ENCODE data around the gene TRMT61A. TPM values are rescaled to one million over a fixed set of nuclear protein-coding genes. Genes with fewer than 3 reads are reported as not detected.

The TRMT61A gene
- total and polyA plus RNA-seq, 9 of the 15 experiments (the other 6 are each of a cell fraction or from before 2014, with no cell fraction given), result 0.10 to 24.8 (median 5.1) TPM

DNA sequence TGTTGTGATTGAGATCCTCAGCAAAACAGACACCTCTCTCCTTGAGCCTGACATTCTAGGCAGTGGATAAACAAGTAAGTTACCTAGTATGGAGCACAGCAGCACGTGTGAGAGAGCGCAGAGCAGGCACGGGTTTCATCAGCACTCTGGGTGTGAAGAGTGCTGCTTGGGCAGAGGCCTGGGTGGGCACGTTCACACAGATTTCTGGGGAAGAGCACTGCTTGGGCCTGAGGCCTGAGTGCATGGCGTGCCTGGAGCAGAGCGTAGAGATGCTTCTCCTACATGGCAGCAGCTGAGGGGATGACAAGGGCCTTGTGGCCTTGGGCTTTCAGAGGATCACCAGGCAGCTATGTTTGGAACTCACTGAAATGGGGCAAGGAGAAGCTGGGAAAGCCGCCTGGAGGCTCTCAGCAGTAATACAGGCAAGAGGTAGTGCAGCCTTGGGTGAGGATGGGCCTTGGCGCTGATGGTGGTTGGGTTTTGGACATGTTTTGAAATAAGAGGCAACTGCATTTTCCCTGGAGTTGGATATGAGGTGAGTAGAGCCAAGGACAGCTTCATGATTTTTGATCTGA is 23.9 kb upstream of the TRMT61A start:
- no peak overlapping the region for H2AFZ ChIP-seq (ENCODE audit: low read depth, low read length)
- WGBS (ENCODE audit: insufficient coverage, low coverage, missing lambda C conversion rate), result 80% methylated on average over 7 of the region's 8 CpGs
- TF ChIP-seq ZNF174 (CRISPR knock-in tag; IDR thresholded peaks at IDR 0.05) (no peak), ZNF586 (CRISPR knock-in tag; conservative IDR thresholded peaks at IDR 0.05) (no peak), ZNF311 (CRISPR knock-in tag; IDR thresholded peaks at IDR 0.05) (no peak), HNRNPLL (IDR thresholded peaks at IDR 0.05; ENCODE audit: low read depth, low read length, poor library complexity, severe bottlenecking) (no peak), SP2 (IDR thresholded peaks at IDR 0.05; ENCODE audit: extremely low read depth, low read depth, low read length, poor library complexity, severe bottlenecking) (no peak), CCAR2 (IDR thresholded peaks at IDR 0.05; ENCODE audit: low read depth, low read length) (no peak), HNRNPH1 (optimal IDR thresholded peaks at IDR 0.05; ENCODE audit: low read depth, low read length) (no peak), MYBL2 (IDR thresholded peaks at IDR 0.05; ENCODE audit: low read depth) (no peak), MYBL2 (CRISPR knock-in tag; IDR thresholded peaks at IDR 0.05; ENCODE audit: borderline replicate concordance) (no peak), PHF20 (IDR thresholded peaks at IDR 0.05; ENCODE audit: partially characterized antibody) (no peak), IFI16 (CRISPR knock-in tag; IDR thresholded peaks at IDR 0.05) (no peak), ZNF699 (CRISPR knock-in tag; IDR thresholded peaks at IDR 0.05; ENCODE audit: insufficient replicate concordance) (no peak), ZSCAN32 (CRISPR knock-in tag; IDR thresholded peaks at IDR 0.05) (no peak), GABPA (tag; conservative IDR thresholded peaks at IDR 0.05; ENCODE audit: low read depth) (no peak), ESRRB (CRISPR knock-in tag; IDR thresholded peaks at IDR 0.05; ENCODE audit: borderline replicate concordance) (no peak), SRSF1 (IDR thresholded peaks at IDR 0.05; ENCODE audit: low read depth, low read length) (no peak), CCNT2 (IDR thresholded peaks at IDR 0.05; ENCODE audit: borderline replicate concordance, extremely low read depth, insufficient read length, low read depth, low read length) (no peak), HSF4 (CRISPR knock-in tag; IDR thresholded peaks at IDR 0.05; ENCODE audit: borderline replicate concordance) (no peak), ZNF175 (CRISPR knock-in tag; IDR thresholded peaks at IDR 0.05; ENCODE audit: low read depth) (no peak)
- TF ChIP-seq, protein P1, sequence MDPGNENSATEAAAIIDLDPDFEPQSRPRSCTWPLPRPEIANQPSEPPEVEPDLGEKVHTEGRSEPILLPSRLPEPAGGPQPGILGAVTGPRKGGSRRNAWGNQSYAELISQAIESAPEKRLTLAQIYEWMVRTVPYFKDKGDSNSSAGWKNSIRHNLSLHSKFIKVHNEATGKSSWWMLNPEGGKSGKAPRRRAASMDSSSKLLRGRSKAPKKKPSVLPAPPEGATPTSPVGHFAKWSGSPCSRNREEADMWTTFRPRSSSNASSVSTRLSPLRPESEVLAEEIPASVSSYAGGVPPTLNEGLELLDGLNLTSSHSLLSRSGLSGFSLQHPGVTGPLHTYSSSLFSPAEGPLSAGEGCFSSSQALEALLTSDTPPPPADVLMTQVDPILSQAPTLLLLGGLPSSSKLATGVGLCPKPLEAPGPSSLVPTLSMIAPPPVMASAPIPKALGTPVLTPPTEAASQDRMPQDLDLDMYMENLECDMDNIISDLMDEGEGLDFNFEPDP (CRISPR knock-in tag; IDR thresholded peaks at IDR 0.05), result no peak
- H3K9me3 ChIP-seq (replicated peaks; ENCODE audit: control insufficient read depth, insufficient read depth, low read depth, low read length), result no peaks in the 10 kb centered on the region
- H3K27ac ChIP-seq (ENCODE audit: extremely low read depth, low read depth, low read length), result no peak overlapping the region
- peak; percentile 61 for ATAC-seq
- no peak overlapping the region for H3K4me2 ChIP-seq (ENCODE audit: insufficient read depth, low read length)
- ChIA-PET CTCF (ENCODE audit: low intra/inter-chr PET ratio) (no interaction called here), POLR2A (interaction anchor here (0.6 kb wide), 1 partner anchor 408 kb away, joined by 3 read pairs; no protein-coding TSS in a partner anchor)
- intact Hi-C loops (cut with micrococcal nuclease) (loop anchor here (5.0 kb wide), 1 partner anchor 42 kb away; no protein-coding TSS in a partner anchor), in situ Hi-C loops (cut with MboI) (no loop called here)
- H3K9ac ChIP-seq (ENCODE audit: insufficient read depth in 1 of 2, low read depth in 2 of 2, low read length in 2 of 2), result no peak overlapping the region
- peaks cover 7% of the 10 kb centered on the region; the same call in 1 of the 3 replicates for H3K79me2 ChIP-seq (ENCODE audit: control insufficient read depth, insufficient read depth, low read length)
- H3K4me1 ChIP-seq (replicated peaks in 1 of 2; ENCODE audit: control insufficient read depth in 2 of 2, insufficient read depth in 2 of 2, low read length in 2 of 2), result peaks cover 0 to 3% of the 10 kb centered on the region in 2 experiments; a peak in 3 of 5 replicates
- FAIRE-seq, result no peak
- H3K4me3 ChIP-seq, result no peak overlapping the region
- BruUV-seq (replicated peaks), result no TSS peak
- no peaks in the 10 kb centered on the region for H3K27me3 ChIP-seq (ENCODE audit: control insufficient read depth in 2 of 2, insufficient read depth in 2 of 2, low read length in 2 of 2)
- DNase-seq (ENCODE audit: extremely low read depth in 1 of 4, low spot score in 3 of 4), result no peak
- no peaks in the 10 kb centered on the region for H3K9me1 ChIP-seq (ENCODE audit: control insufficient read depth, insufficient read depth, low read length)
- H4K20me1 ChIP-seq (replicated peaks; ENCODE audit: control insufficient read depth, insufficient read depth, low read length), result no peaks in the 10 kb centered on the region; the same call in 1 of the 2 replicates
- peaks cover 68% of the 10 kb centered on the region for H3K36me3 ChIP-seq (ENCODE audit: control insufficient read depth, insufficient read depth, low read length)

Data from K562 (cell line).